Ascending aorta (tissue), 2 donors: ENCODE data around the gene SORCS2. TPM values are rescaled to one million over a fixed set of nuclear protein-coding genes. Genes with fewer than 3 reads are reported as not detected.

ENCODE experiments used
- DNase-seq, 2 donors: peaks; one replicate each; pipeline ENCODE4 v3.0.0-alpha.2; 2019; ENCODE audit warnings: low spot score in 2 of 2
- H3K27ac ChIP-seq, 2 donors: fragments of 200-600 bp; sonication (generic); one replicate each; pipeline ENCODE4 v1.5.1; 2016 to 2017; ENCODE audit warnings: mild to moderate bottlenecking in 1 of 2
- H3K27me3 ChIP-seq: fragments of 200-600 bp; sonication (generic); one replicate; pipeline ENCODE4 v1.5.1; 2017
- H3K36me3 ChIP-seq, 2 donors: fragments of 200-600 bp; sonication (generic); one replicate each; pipeline ENCODE4 v1.5.1; 2016
- H3K4me1 ChIP-seq, 2 donors: fragments of 200-600 bp; sonication (generic); one replicate each; pipeline ENCODE4 v1.5.1; 2016 to 2017; ENCODE audit warnings: mild to moderate bottlenecking in 1 of 2
- H3K4me3 ChIP-seq, 2 donors: fragments of 200-600 bp; sonication (generic); one replicate each; pipeline ENCODE4 v1.5.1; 2016 to 2017; ENCODE audit warnings: mild to moderate bottlenecking in 1 of 2
- H3K9me3 ChIP-seq, 2 donors: fragments of 200-600 bp; sonication (generic); one replicate each; pipeline ENCODE4 v1.5.1; 2016
- intact Hi-C: fragments of 100-400 bp; cut with DNase I; formaldehyde crosslinking; loops from one replicate; pipeline ENCODE4 v1.15.1; 2023
- total RNA-seq: library from RNA; depleted of rRNA; stranded (reverse); fragments of >200 nt; gene quantifications from one replicate; pipeline ENCODE4 v1.1.0, GENCODE V29; 2016
- TF ChIP-seq, protein P1 (sequence below), 3 experiments: fragments of 200-600 bp in 2 of 3; fragments of 450-650 bp in 1 of 3; sonication (generic) in 2 of 3; IDR thresholded peaks; one replicate each; pipeline ENCODE4 v1.5.1; 2016 to 2019; ENCODE audit warnings: antibody characterized with exemption in 3 of 3, mild to moderate bottlenecking in 1 of 3, moderate library complexity in 1 of 3

Gene SORCS2
- total RNA-seq, 1 donor from 2014 or later, result 0.32 TPM

DNA sequence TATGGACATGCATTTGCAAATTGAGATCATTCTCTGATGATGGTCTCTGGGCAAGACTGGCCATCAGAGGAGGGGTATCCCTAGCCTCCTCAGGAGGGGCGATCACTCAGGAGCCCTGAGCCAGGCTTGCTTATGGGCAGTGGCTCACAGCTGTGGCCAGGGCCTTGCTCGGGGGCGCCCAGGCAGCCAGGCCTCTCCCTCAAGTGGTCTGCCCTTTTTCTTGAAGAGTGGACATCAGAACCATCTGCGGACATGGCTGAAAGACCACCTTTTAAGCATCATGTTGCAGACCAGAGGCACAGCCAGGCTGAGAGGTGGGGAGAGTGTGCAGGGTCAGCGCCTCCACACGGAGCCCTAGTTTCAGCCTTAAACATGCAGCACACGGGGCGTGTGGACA is 349.1 kb downstream of the SORCS2 start:
- no peak overlapping the region for H3K4me3 ChIP-seq
- no peak for DNase-seq
- no peak overlapping the region for H3K27ac ChIP-seq
- no peaks in the 10 kb centered on the region for H3K36me3 ChIP-seq
- H3K9me3 ChIP-seq, result no peaks in the 10 kb centered on the region
- TF ChIP-seq, protein P1, sequence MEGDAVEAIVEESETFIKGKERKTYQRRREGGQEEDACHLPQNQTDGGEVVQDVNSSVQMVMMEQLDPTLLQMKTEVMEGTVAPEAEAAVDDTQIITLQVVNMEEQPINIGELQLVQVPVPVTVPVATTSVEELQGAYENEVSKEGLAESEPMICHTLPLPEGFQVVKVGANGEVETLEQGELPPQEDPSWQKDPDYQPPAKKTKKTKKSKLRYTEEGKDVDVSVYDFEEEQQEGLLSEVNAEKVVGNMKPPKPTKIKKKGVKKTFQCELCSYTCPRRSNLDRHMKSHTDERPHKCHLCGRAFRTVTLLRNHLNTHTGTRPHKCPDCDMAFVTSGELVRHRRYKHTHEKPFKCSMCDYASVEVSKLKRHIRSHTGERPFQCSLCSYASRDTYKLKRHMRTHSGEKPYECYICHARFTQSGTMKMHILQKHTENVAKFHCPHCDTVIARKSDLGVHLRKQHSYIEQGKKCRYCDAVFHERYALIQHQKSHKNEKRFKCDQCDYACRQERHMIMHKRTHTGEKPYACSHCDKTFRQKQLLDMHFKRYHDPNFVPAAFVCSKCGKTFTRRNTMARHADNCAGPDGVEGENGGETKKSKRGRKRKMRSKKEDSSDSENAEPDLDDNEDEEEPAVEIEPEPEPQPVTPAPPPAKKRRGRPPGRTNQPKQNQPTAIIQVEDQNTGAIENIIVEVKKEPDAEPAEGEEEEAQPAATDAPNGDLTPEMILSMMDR (IDR thresholded peaks at IDR 0.05), result no peak
- H3K27me3 ChIP-seq, result no peaks in the 10 kb centered on the region
- no peaks in the 10 kb centered on the region for H3K4me1 ChIP-seq
- intact Hi-C loops, result no loop called here

GRCh38 chr4:7542781-7543180 is 350.4 kb downstream of the SORCS2 start:
- H3K4me1 ChIP-seq, result no peaks in the 10 kb centered on the region
- H3K27ac ChIP-seq, result no peak overlapping the region
- H3K36me3 ChIP-seq, result no peaks in the 10 kb centered on the region
- H3K27me3 ChIP-seq, result no peaks in the 10 kb centered on the region
- H3K9me3 ChIP-seq, result no peaks in the 10 kb centered on the region
- no peak overlapping the region for H3K4me3 ChIP-seq
- intact Hi-C loops, result no loop called here
- TF ChIP-seq, protein P1 (IDR thresholded peaks at IDR 0.05), result no peak
- no peak for DNase-seq

- DNase-seq, result no peak
- no peaks in the 10 kb centered on the region for H3K4me1 ChIP-seq
- no peak overlapping the region for H3K27ac ChIP-seq
- H3K36me3 ChIP-seq, result no peaks in the 10 kb centered on the region
- no peak overlapping the region for H3K4me3 ChIP-seq
- no peaks in the 10 kb centered on the region for H3K9me3 ChIP-seq
- TF ChIP-seq, protein P1 (IDR thresholded peaks at IDR 0.05), result no peak
- no peaks in the 10 kb centered on the region for H3K27me3 ChIP-seq
- intact Hi-C loops, result no loop called here
Measured at GRCh38 chr4:7546152-7546808, 353.9 kb downstream of the SORCS2 start.

DNA sequence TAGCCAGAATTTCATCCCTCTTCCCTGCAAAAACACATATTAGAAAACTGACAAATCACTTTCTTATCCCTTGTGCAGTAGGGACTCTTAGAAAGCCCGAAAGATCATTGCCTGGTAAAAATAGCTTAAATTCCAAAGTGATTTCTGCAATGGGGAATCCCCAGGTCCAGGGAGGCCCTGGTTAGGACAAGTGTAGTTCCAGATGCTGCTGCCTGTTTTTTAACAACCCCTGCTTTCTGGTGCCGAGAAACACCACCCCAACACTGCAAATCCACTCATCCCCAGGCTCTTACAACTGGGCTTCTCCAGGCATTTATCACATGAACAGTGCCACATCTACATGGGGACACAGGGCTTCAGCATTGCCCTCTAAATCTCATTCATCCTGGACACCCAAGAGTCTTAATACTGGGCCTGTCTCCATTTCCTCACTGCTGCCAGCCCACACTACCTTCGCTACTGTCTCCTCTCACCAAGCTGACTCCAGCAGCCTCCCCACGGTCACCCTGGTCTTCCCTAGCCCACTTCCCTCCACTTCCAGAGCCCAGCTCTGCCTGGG is 354.6 kb downstream of the SORCS2 start:
- no peaks in the 10 kb centered on the region for H3K9me3 ChIP-seq
- no peaks in the 10 kb centered on the region for H3K27me3 ChIP-seq
- no peaks in the 10 kb centered on the region for H3K4me1 ChIP-seq
- no peak overlapping the region for H3K4me3 ChIP-seq
- intact Hi-C loops, result no loop called here
- TF ChIP-seq, protein P1 (IDR thresholded peaks at IDR 0.05), result no peak
- no peak for DNase-seq
- no peaks in the 10 kb centered on the region for H3K36me3 ChIP-seq
- H3K27ac ChIP-seq, result no peak overlapping the region

DNA sequence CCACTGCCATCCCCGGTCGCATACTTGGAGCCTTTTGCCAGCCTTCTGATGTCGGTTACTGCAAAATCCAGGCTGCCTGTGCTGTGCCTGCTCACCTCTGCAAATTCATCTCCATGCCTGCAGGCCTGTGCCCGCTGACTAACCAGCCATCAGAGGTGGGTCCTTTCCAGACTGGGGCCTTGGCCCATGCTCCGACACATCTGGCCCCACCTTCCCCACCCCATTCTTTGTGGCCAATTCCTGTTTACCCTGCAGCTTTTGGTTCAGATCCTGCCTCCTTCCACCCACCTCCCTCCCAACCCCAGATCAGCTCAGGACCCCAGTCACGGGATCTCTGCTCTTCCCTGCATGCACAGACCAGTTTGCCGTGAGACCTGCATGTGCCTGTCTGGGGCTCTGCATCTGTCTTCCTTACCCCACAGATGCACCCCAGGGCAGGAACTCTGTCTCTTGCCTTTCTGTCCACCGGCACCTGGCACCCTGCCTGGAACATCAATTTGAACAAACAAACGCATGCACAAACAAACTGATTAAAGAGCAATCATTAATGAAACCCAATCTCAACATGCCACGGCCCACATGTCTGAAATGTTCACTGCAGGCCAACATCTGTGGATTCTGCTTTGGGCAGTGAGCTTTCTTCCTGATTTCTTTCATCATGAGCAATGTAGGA is 355.2 kb downstream of the SORCS2 start:
- DNase-seq, result no peak
- peaks cover 0 to 5% of the 10 kb centered on the region in 2 donors for H3K9me3 ChIP-seq
- intact Hi-C loops, result no loop called here

More for the DNA sequence above, 355.2 kb downstream of the SORCS2 start:
- Histone ChIP-seq H3K27ac (no peak overlapping the region), H3K4me3 (no peak overlapping the region), H3K36me3 (no peaks in the 10 kb centered on the region), H3K27me3 (no peaks in the 10 kb centered on the region), H3K4me1 (no peaks in the 10 kb centered on the region)
- TF ChIP-seq, protein P1 (IDR thresholded peaks at IDR 0.05), result no peak
